Neural cell (in vitro differentiated cells): ENCODE results near the gene RHOBTB1. TPM values are rescaled to one million over a fixed set of nuclear protein-coding genes. Genes with fewer than 3 reads are reported as not detected.

Experiments
- H2AFZ ChIP-seq: fragments of 200-600, 300-800 bp; sonication (generic), shearing (Covaris generic); 2 replicates; pipeline ENCODE4 v1.6.0; 2014; ENCODE audit warnings: low read depth, mild to moderate bottlenecking, antibody characterized with exemption, low read length, moderate library complexity
- H3F3A ChIP-seq: fragments of 200-600 bp; shearing (Covaris generic); 2 replicates; pipeline ENCODE4 v1.6.1; 2016; ENCODE audit warnings: mild to moderate bottlenecking, moderate library complexity, mixed read lengths, antibody characterized with exemption, low read length; ENCODE audit not compliant: insufficient read depth, poor library complexity, severe bottlenecking
- H3K27ac ChIP-seq: fragments of 200-600, 300-800 bp; sonication (generic), shearing (Covaris generic); 2 replicates; pipeline ENCODE4 v1.5.1; 2014; ENCODE audit warnings: mild to moderate bottlenecking, low read length, moderate library complexity
- H3K27me3 ChIP-seq: fragments of 300-800, 200-600 bp; sonication (generic), shearing (Covaris generic); 2 replicates; pipeline ENCODE4 v1.6.0; 2014; ENCODE audit warnings: mild to moderate bottlenecking, low read depth, low read length, moderate library complexity; ENCODE audit not compliant: insufficient read depth
- H3K36me3 ChIP-seq: fragments of 300-800, 200-600 bp; sonication (generic), shearing (Covaris generic); 2 replicates; pipeline ENCODE4 v1.5.1; 2014; ENCODE audit warnings: mild to moderate bottlenecking, antibody characterized with exemption, low read length, moderate library complexity; ENCODE audit not compliant: insufficient read depth
- H3K4me2 ChIP-seq: fragments of 300-800, 200-600 bp; sonication (generic), shearing (Covaris generic); 2 replicates; pipeline ENCODE4 v1.6.0; 2014; ENCODE audit warnings: mild to moderate bottlenecking, low read length
- H3K4me3 ChIP-seq: fragments of 300-800, 200-600 bp; sonication (generic), shearing (Covaris generic); 2 replicates; pipeline ENCODE4 v1.5.1; 2014; ENCODE audit warnings: mild to moderate bottlenecking, low read length, moderate library complexity
- H3K79me2 ChIP-seq: fragments of 200-600 bp; shearing (Covaris generic); replicated peaks from 2 replicates; pipeline ENCODE4 v1.6.0; 2014; ENCODE audit warnings: mild to moderate bottlenecking, low read length, moderate library complexity; ENCODE audit not compliant: insufficient read depth
- H3K9ac ChIP-seq: fragments of 300-800, 200-600 bp; sonication (generic), shearing (Covaris generic); 2 replicates; pipeline ENCODE4 v1.6.1; 2016; ENCODE audit warnings: mild to moderate bottlenecking, low read length, mixed read lengths
- H3K9me2 ChIP-seq: fragments of 200-600 bp; shearing (Covaris generic); 2 replicates; pipeline ENCODE4 v1.6.1; 2016; ENCODE audit warnings: mild to moderate bottlenecking, low read length, mixed read lengths; ENCODE audit not compliant: insufficient read depth
- H3K9me3 ChIP-seq: fragments of 200-600, 300-800 bp; sonication (generic), shearing (Covaris generic); 2 replicates; pipeline ENCODE4 v1.6.1; 2016; ENCODE audit warnings: mild to moderate bottlenecking, mixed run types, low read length, moderate library complexity, mixed read lengths
- H4K20me1 ChIP-seq: fragments of 200-600 bp; shearing (Covaris generic); 2 replicates; pipeline ENCODE4 v1.6.1; 2016; ENCODE audit warnings: mild to moderate bottlenecking, mixed run types; ENCODE audit not compliant: insufficient read depth
- CTCF ChIP-seq: fragments of 450-650 bp; IDR thresholded peaks from 2 replicates; pipeline ENCODE4 v1.5.1; 2014; ENCODE audit warnings: antibody characterized with exemption, mild to moderate bottlenecking, moderate library complexity; ENCODE audit not compliant: poor library complexity, severe bottlenecking
- EP300 ChIP-seq: fragments of 450-650 bp; conservative IDR thresholded peaks from 2 replicates; pipeline ENCODE4 v1.6.1; 2014; ENCODE audit warnings: antibody characterized with exemption, mild to moderate bottlenecking, moderate library complexity; ENCODE audit not compliant: poor library complexity, severe bottlenecking
- EZH2 ChIP-seq: fragments of 200-600, 300-800 bp; shearing (Covaris generic), sonication (generic); IDR thresholded peaks from 2 replicates; pipeline ENCODE4 v1.6.1; 2014; ENCODE audit warnings: antibody characterized with exemption, low read length, borderline replicate concordance, mild to moderate bottlenecking; ENCODE audit not compliant: insufficient read depth, poor library complexity, severe bottlenecking
- MXI1 ChIP-seq: fragments of 450-650 bp; conservative IDR thresholded peaks from 2 replicates; pipeline ENCODE4 v1.6.1; 2014; ENCODE audit warnings: antibody characterized with exemption, mild to moderate bottlenecking; ENCODE audit not compliant: poor library complexity, severe bottlenecking
- POLR2AphosphoS5 ChIP-seq: IDR thresholded peaks from 2 replicates; pipeline ENCODE4 v1.6.1; 2012
- RAD21 ChIP-seq: fragments of 450-650 bp; conservative IDR thresholded peaks from 2 replicates; pipeline ENCODE4 v1.6.1; 2014; ENCODE audit warnings: antibody characterized with exemption, mild to moderate bottlenecking, moderate library complexity
- REST ChIP-seq: IDR thresholded peaks from 2 replicates; pipeline ENCODE4 v1.6.1; 2012; ENCODE audit warnings: borderline replicate concordance
- SMC3 ChIP-seq: fragments of 450-650 bp; conservative IDR thresholded peaks from 2 replicates; pipeline ENCODE4 v1.6.1; 2014; ENCODE audit warnings: antibody characterized with exemption, mild to moderate bottlenecking, moderate library complexity; ENCODE audit not compliant: poor library complexity
- TAF1 ChIP-seq: IDR thresholded peaks from 2 replicates; pipeline ENCODE4 v1.6.1; 2012; ENCODE audit warnings: low read depth
- polyA plus RNA-seq: library from polyadenylated mRNA; depleted of rRNA; stranded (reverse); fragments of >200 nt; gene quantifications from 2 replicates; pipeline ENCODE4 v1.2.3, GENCODE V29; 2014

Gene RHOBTB1
- polyA plus RNA-seq, 1 donor from 2014 or later = 10.5 TPM

GRCh38 chr10:60919551-60919950 lies 24.4 kb downstream of the RHOBTB1 start:
- no peak overlapping the region for H3K4me3 ChIP-seq
- no peak overlapping the region for H2AFZ ChIP-seq
- no peak overlapping the region for H3K4me2 ChIP-seq
- no peaks in the 10 kb centered on the region for H4K20me1 ChIP-seq
- TF ChIP-seq EZH2 (no peak), POLR2AphosphoS5 (no peak), RAD21 (no peak), EP300 (no peak), REST (no peak), MXI1 (no peak), TAF1 (no peak), SMC3 (no peak), CTCF (no peak)
- H3K9me2 ChIP-seq = no peaks in the 10 kb centered on the region
- no peaks in the 10 kb centered on the region for H3F3A ChIP-seq
- no peaks in the 10 kb centered on the region for H3K79me2 ChIP-seq
- no peaks in the 10 kb centered on the region for H3K9me3 ChIP-seq
- H3K27ac ChIP-seq = no peak overlapping the region
- no peaks in the 10 kb centered on the region for H3K36me3 ChIP-seq
- H3K9ac ChIP-seq = no peak overlapping the region
- H3K27me3 ChIP-seq = no peaks in the 10 kb centered on the region

GRCh38 chr10:60917331-60918280 lies 26.4 kb downstream of the RHOBTB1 start:
- H3F3A ChIP-seq = no peaks in the 10 kb centered on the region
- no peak overlapping the region for H2AFZ ChIP-seq
- no peak overlapping the region for H3K4me2 ChIP-seq
- no peaks in the 10 kb centered on the region for H3K9me3 ChIP-seq
- H3K9ac ChIP-seq = no peak overlapping the region
- H3K27ac ChIP-seq = no peak overlapping the region
- H3K36me3 ChIP-seq = no peaks in the 10 kb centered on the region
- no peaks in the 10 kb centered on the region for H3K27me3 ChIP-seq
- H3K9me2 ChIP-seq = no peaks in the 10 kb centered on the region
- no peak overlapping the region for H3K4me3 ChIP-seq
- TF ChIP-seq REST (no peak), TAF1 (no peak), SMC3 (no peak), POLR2AphosphoS5 (no peak), RAD21 (no peak), MXI1 (no peak), CTCF (no peak), EP300 (no peak), EZH2 (no peak)
- H4K20me1 ChIP-seq = no peaks in the 10 kb centered on the region
- no peaks in the 10 kb centered on the region for H3K79me2 ChIP-seq
